Activated T-helper 1 cell treated with anti-CD3 and anti-CD28 coated beads, Interleukin-2, amount 50 U/mL, for 16 hours (primary cell): Measurements from ENCODE around the gene CCDC97.
A peak's percentile ranks its signal among the peaks of the same experiment; 100 is the strongest.

Experiments
- DNase-seq, 2 donors: peaks; one replicate each; pipeline ENCODE4 v3.0.0-alpha.2; 2020; ENCODE audit warnings: low read depth in 1 of 2, low spot score in 1 of 2

CCDC97 gene

GRCh38 chr19:41319500-41320184, 9.7 kb downstream of the CCDC97 start:
- DNase-seq = no peak

- no peak for DNase-seq
Observed at GRCh38 chr19:41320185-41320518, 10.2 kb downstream of the CCDC97 start.

- DNase-seq = no peak
Observed at GRCh38 chr19:41320568-41320967, 10.6 kb downstream of the CCDC97 start.

GRCh38 chr19:41321204-41321599, 11.2 kb downstream of the CCDC97 start:
- DNase-seq = no peak

- no peak for DNase-seq
Observed at GRCh38 chr19:41321600-41322270, 11.8 kb downstream of the CCDC97 start.

- no peak for DNase-seq
Observed at GRCh38 chr19:41322451-41322850, 12.5 kb downstream of the CCDC97 start.

GRCh38 chr19:41323023-41323422, 13.1 kb downstream of the CCDC97 start:
- no peak for DNase-seq

- DNase-seq = no peak
Observed at GRCh38 chr19:41323430-41324125, 13.6 kb downstream of the CCDC97 start.

GRCh38 chr19:41324231-41324702, 14.3 kb downstream of the CCDC97 start:
- no peak for DNase-seq

- no peak for DNase-seq
Observed at GRCh38 chr19:41324921-41325639, 15.1 kb downstream of the CCDC97 start.

- DNase-seq = no peak
Observed at GRCh38 chr19:41325640-41325946, 15.6 kb downstream of the CCDC97 start.

- DNase-seq = no peak
Observed at GRCh38 chr19:41325947-41326706, 16.2 kb downstream of the CCDC97 start.

GRCh38 chr19:41327076-41327575, 17.2 kb downstream of the CCDC97 start:
- no peak for DNase-seq

GRCh38 chr19:41327576-41328156, 17.7 kb downstream of the CCDC97 start:
- DNase-seq = peak; percentile 48 to 76

GRCh38 chr19:41328157-41328841, 18.3 kb downstream of the CCDC97 start:
- DNase-seq = no peak

- no peak for DNase-seq
Observed at GRCh38 chr19:41328842-41329225, 18.9 kb downstream of the CCDC97 start.

- DNase-seq = no peak
Observed at GRCh38 chr19:41330481-41330880, 20.5 kb downstream of the CCDC97 start.

- DNase-seq = no peak
Observed at GRCh38 chr19:41330946-41331678, 21.1 kb downstream of the CCDC97 start.

- DNase-seq = no peak
Observed at GRCh38 chr19:41332000-41332399, 22.0 kb downstream of the CCDC97 start.
